Muscle of back (tissue), 11 donors: ENCODE measurements around the gene RNU1-4. TPM values are rescaled to one million over a fixed set of nuclear protein-coding genes. Genes with fewer than 3 reads are reported as not detected.
"Not testable (repeated sequence)": the region's sequence is repeated elsewhere in the genome, so short reads cannot be mapped to it uniquely, and the experiment has no call there.

Source experiments
- DNase-seq, 3 donors: peaks; one replicate each; pipeline versions ENCODE4 v3.0.0 to v3.0.0-alpha.2; 2013
- polyA plus RNA-seq, 10 donors: library from polyadenylated mRNA; unstranded; fragments of 120-200 nt; gene quantifications; one replicate each; pipeline ENCODE4 v1.2.1, GENCODE V29; 2013; ENCODE audit not compliant: insufficient read length in 10 of 10

Gene RNU1-4
- polyA plus RNA-seq, 10 donors = 1.2 TPM; not detected in 9

- not testable (repeated sequence) for DNase-seq
Measured at GRCh38 chr1:16707130-16708093, 32.9 kb upstream of the RNU1-4 start.

DNA sequence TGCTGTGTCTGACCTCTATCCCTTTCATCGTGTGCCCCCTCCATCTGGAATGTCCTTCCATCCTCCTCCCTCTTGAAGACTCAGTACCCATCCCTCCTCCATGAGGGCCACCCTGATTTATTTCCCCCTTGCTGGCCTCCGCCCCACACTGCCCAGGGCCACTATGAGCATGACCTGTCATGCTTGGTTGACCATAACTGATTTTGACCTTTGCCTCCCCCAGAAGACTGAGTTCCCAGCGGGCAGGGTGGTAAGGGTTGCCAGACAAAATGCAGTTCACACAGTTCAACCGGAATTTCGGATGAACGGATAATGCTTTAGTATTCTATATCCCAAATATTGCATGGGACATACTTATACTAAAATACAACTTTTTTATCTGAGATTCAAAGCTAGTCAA is 31.6 kb upstream of the RNU1-4 start:
- DNase-seq = not testable (repeated sequence)

GRCh38 chr1:16709659-16710087 is 30.6 kb upstream of the RNU1-4 start:
- DNase-seq = not testable (repeated sequence)

DNA sequence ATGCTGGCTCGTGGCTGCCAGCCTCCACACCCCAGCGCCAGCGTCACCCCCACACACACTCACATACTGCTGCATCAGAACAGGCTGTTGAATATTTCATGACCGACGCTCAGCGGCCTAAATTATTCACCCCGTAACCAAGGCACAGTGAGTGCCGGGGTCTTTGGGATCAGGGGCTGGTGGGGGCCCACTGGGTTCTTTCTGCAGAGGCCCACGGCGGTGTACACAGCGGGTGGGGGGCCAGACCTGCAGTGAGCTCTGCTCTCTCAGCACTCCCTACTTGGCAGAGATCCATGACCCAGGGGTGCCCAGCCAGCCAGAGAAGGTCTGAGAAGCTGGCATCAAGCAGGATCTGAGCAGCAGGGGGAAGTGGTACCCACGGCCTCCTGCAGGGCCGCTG is 29.7 kb upstream of the RNU1-4 start:
- DNase-seq = not testable (repeated sequence)

DNA sequence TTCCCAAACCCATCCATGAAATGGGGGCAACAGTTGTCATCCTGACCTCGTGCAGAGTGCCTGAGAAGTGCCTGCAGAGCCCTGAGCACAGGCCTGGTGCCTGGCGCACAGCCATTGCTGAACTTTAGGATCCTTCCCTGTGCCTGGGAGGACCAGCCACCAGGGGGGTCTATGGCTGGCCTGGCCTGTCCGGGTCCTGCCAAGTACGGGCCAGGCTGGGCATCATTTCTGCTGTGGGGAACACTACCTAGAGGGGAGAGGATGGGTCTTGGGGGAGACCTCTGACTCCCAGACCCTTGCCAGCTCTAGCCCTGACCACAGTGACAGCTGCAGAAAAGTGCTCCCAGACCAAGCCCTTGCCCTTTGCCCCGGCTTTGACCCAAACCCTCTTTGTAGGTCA is 28.2 kb upstream of the RNU1-4 start:
- DNase-seq = not testable (repeated sequence)

DNA sequence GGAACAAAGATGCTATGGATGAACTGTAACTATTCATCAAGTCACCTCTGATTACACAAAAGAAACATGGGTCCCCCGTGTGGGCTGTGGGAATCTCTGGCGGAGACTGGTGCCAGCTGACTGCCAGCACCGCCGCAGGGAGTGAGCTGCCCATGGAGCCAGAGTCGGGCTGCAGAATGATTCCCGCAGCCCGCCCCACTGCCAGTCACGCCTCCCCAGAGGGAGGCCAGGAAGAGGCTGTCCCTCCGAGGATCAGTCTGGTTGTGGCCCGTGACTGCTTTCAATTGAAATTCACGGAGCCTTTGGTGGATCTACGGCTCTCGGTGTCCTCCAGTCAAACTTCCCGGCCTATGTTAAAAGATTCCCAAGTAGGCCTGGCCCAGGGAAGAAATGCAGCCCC is 27.7 kb upstream of the RNU1-4 start:
- DNase-seq = not testable (repeated sequence)

DNA sequence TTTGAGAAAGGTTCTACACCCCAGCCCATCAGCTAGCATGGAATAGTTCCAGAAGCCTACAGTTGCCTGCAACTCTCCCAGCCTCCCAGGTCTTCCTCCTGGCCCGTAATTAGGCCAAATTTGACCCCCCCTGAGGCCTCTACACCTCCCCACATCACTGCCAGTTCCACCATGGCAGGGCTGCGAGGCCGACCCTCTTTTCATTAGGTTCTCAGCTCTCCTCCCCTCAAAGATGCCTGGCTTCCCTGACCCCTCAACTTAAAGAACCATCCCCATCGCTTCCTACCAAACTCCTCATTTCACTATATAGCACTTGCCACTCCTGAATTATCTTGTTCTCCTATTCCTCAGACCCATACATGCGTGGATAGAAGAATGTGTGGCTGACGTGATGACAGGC is 27.3 kb upstream of the RNU1-4 start:
- DNase-seq = not testable (repeated sequence)

DNA sequence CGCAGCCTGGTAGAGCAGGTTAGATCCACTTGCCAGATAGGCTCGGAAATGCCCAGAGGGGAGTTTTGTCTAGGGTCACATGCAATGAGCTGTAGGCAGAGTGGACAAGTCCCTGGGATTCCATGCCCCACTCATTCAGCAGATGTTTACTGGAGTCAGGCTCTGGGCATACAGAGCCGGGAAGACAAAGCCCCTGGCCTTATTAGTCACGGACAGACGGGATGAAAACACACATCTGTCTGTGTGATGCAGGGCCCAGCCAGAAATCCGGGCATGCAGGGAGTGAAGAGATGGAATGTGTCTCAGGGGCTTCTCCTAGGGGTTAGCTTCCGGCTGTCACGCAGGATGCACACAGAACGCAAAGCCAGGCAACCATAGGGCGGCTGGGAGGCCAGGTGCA is 26.8 kb upstream of the RNU1-4 start:
- not testable (repeated sequence) for DNase-seq

- DNase-seq = no peak
Measured at GRCh38 chr1:16716691-16717335, 23.5 kb upstream of the RNU1-4 start.

DNA sequence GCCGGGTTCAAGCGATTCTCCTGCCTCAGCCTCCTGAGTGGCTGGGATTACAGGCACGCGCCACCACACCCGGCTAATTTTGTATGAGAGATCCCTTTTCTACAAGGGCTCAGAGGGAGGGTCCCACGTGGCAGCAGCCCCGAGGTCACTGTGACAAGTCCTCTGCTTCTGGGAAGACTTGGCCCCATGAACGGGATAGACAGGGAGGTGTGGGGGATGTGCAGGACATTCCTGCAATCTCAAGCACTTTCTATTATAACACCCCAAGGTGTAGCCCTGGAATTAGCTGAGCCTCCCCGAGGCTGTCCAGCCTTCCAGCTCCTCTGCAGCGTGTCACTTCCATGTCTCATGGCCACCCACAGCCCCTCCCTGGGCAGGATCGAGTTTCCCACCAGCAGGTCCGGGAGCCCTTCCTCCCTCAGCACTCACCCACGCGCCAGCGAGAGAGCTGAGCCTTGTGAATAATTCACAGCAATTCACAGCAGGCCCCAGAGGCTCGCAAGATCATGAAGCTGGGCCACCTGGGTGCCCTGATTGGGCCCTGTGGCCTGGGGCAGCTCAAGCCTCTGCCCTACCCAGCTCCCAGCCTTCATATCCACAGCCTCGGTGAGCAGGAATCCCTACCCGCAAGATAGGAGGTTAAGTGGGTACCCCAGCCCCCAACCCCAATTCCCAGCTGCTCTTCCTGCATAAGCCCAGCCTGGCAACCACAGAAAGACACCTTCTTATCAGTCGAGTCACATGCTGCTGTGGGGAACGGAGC is 22.8 kb upstream of the RNU1-4 start:
- DNase-seq = no peak

DNA sequence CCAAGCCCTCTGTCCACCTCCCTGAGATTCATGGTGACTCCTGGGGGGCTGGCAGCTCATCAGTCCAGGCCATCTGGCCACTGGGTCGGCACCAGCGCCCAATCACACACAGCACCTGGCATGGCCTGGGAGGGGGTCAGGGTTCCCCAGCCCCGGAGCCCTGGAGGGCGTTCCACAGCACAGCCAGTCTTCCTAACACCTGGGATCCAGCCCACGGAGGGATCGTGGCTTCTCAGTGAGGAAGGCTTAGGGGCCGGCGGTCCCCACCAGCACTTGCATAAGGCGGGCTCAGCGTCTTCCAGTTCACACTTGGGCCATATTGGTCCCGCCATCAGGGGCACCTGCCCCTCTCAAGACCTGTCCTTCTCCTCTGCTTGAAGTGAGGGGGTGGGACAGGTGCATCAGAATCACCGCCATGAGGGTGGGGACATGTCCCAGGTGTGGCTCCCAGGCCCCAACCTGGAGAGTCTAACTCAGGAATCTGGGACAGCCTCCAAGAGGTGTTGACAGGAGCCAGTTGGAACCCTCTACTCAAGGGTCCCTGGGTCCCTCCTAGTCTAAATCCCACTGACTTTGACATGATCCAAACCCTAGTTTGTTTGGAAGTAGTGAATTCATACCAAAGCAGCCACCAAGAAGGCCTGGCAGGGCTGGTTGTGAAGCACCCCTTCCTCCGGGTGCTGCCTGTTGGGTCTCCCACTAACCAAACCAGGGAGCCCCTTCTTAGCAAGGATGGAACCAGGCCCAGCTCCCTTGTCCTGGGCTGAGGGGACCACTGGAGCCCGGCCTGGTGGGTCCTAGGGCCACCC is 22.0 kb upstream of the RNU1-4 start:
- DNase-seq = not testable (repeated sequence)

DNA sequence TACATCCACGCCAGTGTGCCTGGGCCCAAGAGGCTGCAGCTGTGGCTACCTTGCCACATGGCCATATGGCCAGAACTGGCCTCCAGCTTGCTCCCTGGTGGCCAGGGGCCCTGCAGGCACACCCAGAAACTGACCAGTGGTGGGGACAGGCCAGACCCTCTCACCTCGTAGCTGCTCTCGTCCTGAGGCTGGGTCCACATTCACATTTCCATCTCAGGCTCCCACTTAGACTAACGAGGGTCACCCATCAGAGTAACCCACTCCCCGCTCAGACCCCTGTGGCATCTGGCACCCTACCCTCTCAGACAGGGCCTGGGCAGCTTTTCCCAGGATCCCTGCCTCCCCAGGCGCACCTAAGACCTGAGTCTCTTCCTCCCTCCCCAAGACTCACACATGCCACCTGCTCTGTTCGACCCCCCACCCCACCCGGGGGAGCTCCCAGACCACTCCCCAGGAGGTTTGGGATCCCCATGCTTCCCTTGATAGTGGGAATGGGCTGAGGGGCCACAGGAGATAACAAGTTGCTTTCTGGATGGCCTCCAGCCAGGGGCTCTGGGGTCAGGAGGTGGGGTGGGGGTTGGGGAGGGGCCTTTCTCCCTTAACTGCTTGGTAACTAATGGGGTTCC is 21.3 kb upstream of the RNU1-4 start:
- no peak for DNase-seq

- no peak for DNase-seq
Measured at GRCh38 chr1:16719571-16720350, 20.6 kb upstream of the RNU1-4 start.

DNA sequence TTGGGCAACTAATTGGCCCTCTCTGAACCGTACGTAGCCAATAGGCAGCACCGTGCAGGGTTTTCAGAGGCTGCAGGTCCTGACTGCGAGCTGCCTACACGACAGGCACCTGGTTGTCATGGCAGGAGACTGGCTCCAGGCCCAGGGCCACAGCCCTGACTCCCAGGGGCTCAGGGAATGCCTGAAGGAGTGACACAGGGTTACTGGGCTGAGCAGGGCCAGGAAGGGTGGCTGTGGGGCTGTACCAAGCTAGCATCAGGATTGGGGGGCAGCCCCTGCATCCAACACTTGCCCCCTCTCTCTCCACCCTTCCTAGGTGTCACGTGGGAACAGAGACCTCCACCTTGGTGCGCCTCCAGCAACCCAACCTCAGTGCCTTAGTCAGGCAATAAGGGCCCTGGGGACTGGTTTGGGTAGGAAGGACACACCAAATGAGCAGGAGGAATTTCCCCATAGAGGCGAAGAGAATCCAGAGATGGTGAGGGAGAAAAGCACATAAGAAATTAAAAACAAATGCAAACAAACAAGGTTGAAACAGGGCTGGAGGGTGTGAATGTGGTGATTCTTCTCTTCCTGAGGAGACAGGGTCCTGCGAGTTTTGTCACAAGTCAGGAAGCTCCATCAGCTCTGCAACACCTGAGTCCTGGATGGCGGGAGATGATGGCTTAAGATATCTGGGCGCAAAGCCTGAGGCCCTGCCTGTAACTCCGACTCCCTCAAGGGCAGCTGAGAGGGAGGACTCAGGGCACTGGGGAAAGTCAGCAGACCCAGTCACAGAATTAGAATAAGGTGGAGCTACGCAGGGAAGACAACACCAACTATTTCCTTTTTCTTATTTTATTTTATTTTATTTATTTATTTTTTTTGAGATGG is 19.7 kb upstream of the RNU1-4 start:
- no peak for DNase-seq

DNA sequence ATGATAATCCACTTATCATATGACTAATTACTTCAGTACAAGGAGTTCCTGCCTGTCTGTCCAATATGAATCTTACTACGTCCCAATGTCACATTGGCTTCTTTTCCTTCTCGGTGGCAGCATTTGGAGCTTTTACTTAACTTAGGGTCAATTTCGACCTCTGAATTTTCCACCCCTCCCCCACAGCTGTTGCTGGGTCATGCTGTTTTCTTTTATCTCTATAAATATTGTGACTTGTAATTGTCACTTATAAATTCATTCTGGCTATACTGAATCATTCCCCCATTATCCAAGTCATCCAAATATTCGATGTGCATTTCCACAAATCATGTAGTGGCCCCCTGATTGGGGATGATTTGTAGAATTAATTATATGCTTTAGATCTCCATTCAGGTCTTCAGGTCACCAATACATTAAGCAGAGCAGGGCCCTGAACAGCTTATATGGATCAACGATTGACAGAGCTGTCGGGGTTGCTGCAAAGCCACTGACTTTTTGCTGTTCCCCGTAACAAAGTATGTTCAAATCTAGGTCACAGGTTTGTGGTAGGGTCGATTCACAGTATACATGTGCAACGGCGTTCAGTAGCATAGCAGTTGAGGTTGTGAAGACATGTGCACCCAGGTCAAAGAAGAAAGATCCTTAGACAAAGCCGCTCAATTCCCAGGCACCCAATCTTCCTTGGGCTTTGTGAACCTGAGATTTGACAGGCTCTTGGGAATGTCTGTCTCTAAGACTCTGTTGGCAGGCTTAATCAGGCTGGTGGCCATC is 18.3 kb upstream of the RNU1-4 start:
- no peak for DNase-seq

DNA sequence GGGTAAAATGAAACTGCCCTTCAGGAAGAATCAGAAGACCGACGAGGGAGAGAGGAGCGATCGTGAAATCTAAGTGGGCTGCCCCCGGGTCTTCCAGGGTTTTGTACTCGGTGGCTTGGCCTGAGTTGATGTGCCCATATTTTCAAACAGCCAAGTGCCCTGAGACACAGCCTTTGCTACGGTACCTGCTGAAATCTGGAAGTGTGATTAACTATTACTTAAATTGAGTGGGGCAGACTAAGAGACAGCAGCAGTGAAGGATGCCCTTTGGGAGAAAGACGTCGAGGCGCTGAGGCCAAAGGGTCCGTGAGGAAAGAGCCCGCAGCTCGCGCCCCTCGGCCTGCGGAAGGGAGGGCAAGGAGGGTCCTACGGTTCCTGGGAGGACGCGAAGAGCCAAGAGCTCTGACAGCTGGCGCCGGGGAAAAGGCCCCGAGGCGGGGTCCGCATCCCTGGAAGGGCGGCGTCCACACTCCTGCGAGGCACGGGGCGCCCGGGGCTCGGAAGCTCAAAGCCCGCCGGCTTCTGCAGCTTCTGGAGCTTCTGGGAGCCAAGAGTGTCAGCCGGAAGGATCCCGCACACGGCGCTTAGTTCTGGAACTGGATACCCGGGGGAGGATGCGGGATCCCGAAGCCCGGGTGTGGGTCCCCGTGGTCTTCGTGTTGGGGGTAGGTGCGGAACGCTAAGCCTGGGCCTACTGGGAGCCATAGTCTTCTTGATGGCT is 15.4 kb upstream of the RNU1-4 start:
- no peak for DNase-seq
